DMS53 (cell line): ENCODE data around the gene DLL1.
A peak's percentile ranks its signal among the peaks of the same experiment; 100 is the strongest.
"Not testable (repeated sequence)": the region's sequence is repeated elsewhere in the genome, so short reads cannot be mapped to it uniquely, and the experiment has no call there.

Experiments
- DNase-seq: peaks from one replicate; lab custom pipeline; 2025; lab: John Stamatoyannopoulos, UW

The DLL1 gene

GRCh38 chr6:170290296-170291128 lies at the start of gene DLL1:
TSS of gene DLL1 (minus strand) at chr6:170291078. CDS start at chr6:170290139, 939 bp downstream.
- peak; percentile 93 for DNase-seq

- not testable (repeated sequence) for DNase-seq
Observed at GRCh38 chr6:170335199-170335598, 44.3 kb upstream of the DLL1 start.

GRCh38 chr6:170329321-170329720 lies 38.4 kb upstream of the DLL1 start:
- DNase-seq: no peak

GRCh38 chr6:170317718-170318117 lies 26.8 kb upstream of the DLL1 start:
- DNase-seq: no peak

- DNase-seq: peak; percentile 7
Observed at GRCh38 chr6:170317076-170317475, 26.2 kb upstream of the DLL1 start.

- DNase-seq: no peak
Observed at GRCh38 chr6:170316071-170316470, 25.2 kb upstream of the DLL1 start.

GRCh38 chr6:170314983-170315382 lies 24.1 kb upstream of the DLL1 start:
- DNase-seq: no peak

- no peak for DNase-seq
Observed at GRCh38 chr6:170313716-170314295, 22.9 kb upstream of the DLL1 start.

GRCh38 chr6:170312876-170313275 lies 22.0 kb upstream of the DLL1 start:
- no peak for DNase-seq

- no peak for DNase-seq
Observed at GRCh38 chr6:170311696-170312095, 20.8 kb upstream of the DLL1 start.

- DNase-seq: no peak
Observed at GRCh38 chr6:170308761-170309160, 17.9 kb upstream of the DLL1 start.

GRCh38 chr6:170307080-170307545 lies 16.2 kb upstream of the DLL1 start:
- DNase-seq: no peak

GRCh38 chr6:170306324-170307079 lies 15.6 kb upstream of the DLL1 start, which contains the start of gene FAM120B:
TSS of gene FAM120B (plus strand) at chr6:170306758. CDS start at chr6:170317391, 10,633 bp downstream.
- DNase-seq: peak; percentile 97

- peak; percentile 54 for DNase-seq
Observed at GRCh38 chr6:170305805-170306323, 15.0 kb upstream of the DLL1 start.

- DNase-seq: no peak
Observed at GRCh38 chr6:170301184-170301583, 10.3 kb upstream of the DLL1 start.

GRCh38 chr6:170298688-170299087 lies 7.8 kb upstream of the DLL1 start:
- peak; percentile 55 for DNase-seq

GRCh38 chr6:170297576-170298330 lies 6.9 kb upstream of the DLL1 start:
- peak; percentile 50 for DNase-seq

GRCh38 chr6:170296746-170297575 lies 6.1 kb upstream of the DLL1 start:
- DNase-seq: peak; percentile 94

GRCh38 chr6:170296423-170296745 lies 5.5 kb upstream of the DLL1 start:
- DNase-seq: peak; percentile 79

GRCh38 chr6:170295510-170296422 lies 4.9 kb upstream of the DLL1 start:
- DNase-seq: peak; percentile 95
